ENCODE results near the gene CGB5. TPM values are rescaled to one million over a fixed set of nuclear protein-coding genes. Genes with fewer than 3 reads are reported as not detected.

CGB5 gene
- not detected for total RNA-seq

GRCh38 chr19:49043548-49043947 is at the start of gene CGB5:
CGB5 (plus strand) TSS chr19:49043848; CDS start chr19:49044210, 362 bp downstream.

GRCh38 chr19:49017041-49017665 is 26.5 kb upstream of the CGB5 start, which contains the start of gene LHB:
LHB (minus strand) TSS chr19:49017091; CDS start chr19:49017081, 10 bp downstream.

GRCh38 chr19:49024233-49024632 is 19.4 kb upstream of the CGB5 start, which contains the start of gene CGB3:
CGB3 (minus strand) TSS chr19:49024333; CDS start chr19:49023971, 362 bp downstream.

GRCh38 chr19:49031642-49032301 is 11.9 kb upstream of the CGB5 start, which contains the start of gene CGB2:
CGB2 (plus strand) TSS chr19:49031890; CDS start chr19:49032096, 206 bp downstream.

GRCh38 chr19:49036815-49037214 is 6.8 kb upstream of the CGB5 start, which contains the start of gene CGB1:
CGB1 (minus strand) TSS chr19:49036895; CDS start chr19:49036711, 184 bp downstream.

GRCh38 chr19:49049011-49049410 is 5.4 kb downstream of the CGB5 start, which contains the start of gene CGB8:
CGB8 (minus strand) TSS chr19:49049111; CDS start chr19:49048739, 372 bp downstream.

GRCh38 chr19:49057636-49058234 is 14.1 kb downstream of the CGB5 start, which contains the start of gene CGB7:
CGB7 (minus strand) TSS chr19:49057749; CDS start chr19:49055375, 2,374 bp downstream.

GRCh38 chr19:49064768-49065611 is 21.3 kb downstream of the CGB5 start, which contains the start of gene NTF4:
NTF4 (minus strand) TSS chr19:49064818; CDS start chr19:49061997, 2,821 bp downstream.

GRCh38 chr19:49085020-49085867 is 41.6 kb downstream of the CGB5 start, which contains the start of gene SNRNP70:
SNRNP70 (plus strand) TSS chr19:49085451; CDS start chr19:49086415, 964 bp downstream.

Small RNA genes within 50 kb of the gene (small RNA-seq; reads per million reads assigned to genes)
- gene MIR6798 (ENCODE audit: low replicate concordance) (not detected), gene RN7SL708P (ENCODE audit: low replicate concordance) (not detected)

Other genes starting within 250 kb of the CGB5 start
- 14.4 TPM for gene BCAT2, start 232.8 kb upstream of the CGB5 start, total RNA-seq
- 1.3 TPM for gene HSD17B14, start 207.4 kb upstream of the CGB5 start, total RNA-seq
- not detected for gene PLEKHA4, start 175.2 kb upstream of the CGB5 start, total RNA-seq
- gene PPP1R15A, start 171.4 kb upstream of the CGB5 start, total RNA-seq = 31.6 TPM
- gene TULP2, start 145.1 kb upstream of the CGB5 start, total RNA-seq = not detected
- gene NUCB1, start 143.5 kb upstream of the CGB5 start, total RNA-seq = 46.6 TPM
- not detected for gene DHDH, start 110.1 kb upstream of the CGB5 start, total RNA-seq
- gene BAX, start 89.0 kb upstream of the CGB5 start, total RNA-seq = 7.8 TPM
- gene FTL, start 78.5 kb upstream of the CGB5 start, total RNA-seq = 551 TPM
- gene GYS1, start 50.5 kb upstream of the CGB5 start, total RNA-seq = 27.5 TPM
- 92.6 TPM for gene RUVBL2, start 50.0 kb upstream of the CGB5 start, total RNA-seq
- not detected for gene LHB, start 26.8 kb upstream of the CGB5 start, total RNA-seq
- not detected for gene CGB3, start 19.5 kb upstream of the CGB5 start, total RNA-seq
- not detected for gene CGB2, start 12.0 kb upstream of the CGB5 start, total RNA-seq
- gene CGB1, start 7.0 kb upstream of the CGB5 start, total RNA-seq = not detected
- not detected for gene CGB8, start 5.3 kb downstream of the CGB5 start, total RNA-seq
- not detected for gene CGB7, start 13.9 kb downstream of the CGB5 start, total RNA-seq
- gene NTF4, start 21.0 kb downstream of the CGB5 start, total RNA-seq = not detected
- gene KCNA7, start 28.9 kb downstream of the CGB5 start, total RNA-seq = not detected
- gene SNRNP70, start 41.6 kb downstream of the CGB5 start, total RNA-seq = 278 TPM
- 21.6 TPM for gene LIN7B, start 70.5 kb downstream of the CGB5 start, total RNA-seq
- not detected for gene C19orf73, start 75.3 kb downstream of the CGB5 start, total RNA-seq
- gene PPFIA3, start 75.7 kb downstream of the CGB5 start, total RNA-seq = 37.6 TPM
- 0.31 TPM for gene HRC, start 111.5 kb downstream of the CGB5 start, total RNA-seq
- gene TRPM4, start 113.9 kb downstream of the CGB5 start, total RNA-seq = 6.6 TPM

Data from parietal lobe (tissue), 2 donors.